Activated CD4-positive, alpha-beta memory T cell treated with anti-CD3 and anti-CD28 coated beads for 36 hours (primary cell): ENCODE measurements around the gene ZNF302. TPM values are rescaled to one million over a fixed set of nuclear protein-coding genes. Genes with fewer than 3 reads are reported as not detected.
A peak's percentile ranks its signal among the peaks of the same experiment; 100 is the strongest.
"Not testable (repeated sequence)": the region's sequence is repeated elsewhere in the genome, so short reads cannot be mapped to it uniquely, and the experiment has no call there.

ENCODE experiments used
- CTCF ChIA-PET: fragments of 350-600 bp; sonication (Branson Sonifier 250); formaldehyde crosslinking; loops from one replicate; lab custom pipeline; 2021; ENCODE audit warnings: antibody characterized with exemption, inconsistent platforms; lab: Charles Lee
- POLR2A ChIA-PET: fragments of 350-600 bp; sonication (Branson Sonifier 250); formaldehyde crosslinking; loops from one replicate; lab custom pipeline; 2021; ENCODE audit warnings: antibody characterized with exemption; lab: Charles Lee
- DNase-seq: peaks from one replicate; pipeline ENCODE4 v3.0.0-alpha.2; 2020
- H3K27ac Mint-ChIP-seq: one replicate; pipeline ENCODE4 v1.8.0; 2021; ENCODE audit warnings: mixed read lengths
- H3K27me3 Mint-ChIP-seq: one replicate; pipeline ENCODE4 v1.8.0; 2021; ENCODE audit warnings: mixed read lengths
- H3K36me3 Mint-ChIP-seq: one replicate; pipeline ENCODE4 v1.8.0; 2021; ENCODE audit warnings: mixed read lengths
- H3K4me1 Mint-ChIP-seq: one replicate; pipeline ENCODE4 v1.8.0; 2021; ENCODE audit warnings: low read depth, mixed read lengths
- H3K4me3 Mint-ChIP-seq: one replicate; pipeline ENCODE4 v1.8.0; 2021; ENCODE audit warnings: mild to moderate bottlenecking, mixed read lengths
- H3K9me3 Mint-ChIP-seq: one replicate; pipeline ENCODE4 v1.8.0; 2021; ENCODE audit warnings: mixed read lengths
- intact Hi-C: fragments of 100-400 bp; cut with micrococcal nuclease; formaldehyde crosslinking; loops from one replicate; pipeline ENCODE4 v1.15.1; 2023
- total RNA-seq, 2 experiments: library from RNA; stranded (reverse); gene quantifications; one replicate each; pipeline ENCODE4 v1.2.3, GENCODE V29; 2021

The ZNF302 gene
- total RNA-seq, 2 experiments from 2014 or later = 16.5 to 16.6 TPM

- ChIA-PET POLR2A (no interaction called here), CTCF (interaction anchor here (0.8 to 1.4 kb wide), 3 partner anchors 16 to 25 kb away, joined by 3 to 5 read pairs (median 4); no protein-coding TSS in a partner anchor)
- no peaks in the 10 kb centered on the region for H3K27me3 Mint-ChIP-seq
- H3K4me1 Mint-ChIP-seq = peaks cover 19% of the 10 kb centered on the region
- no peak overlapping the region for H3K27ac Mint-ChIP-seq
- H3K9me3 Mint-ChIP-seq = no peaks in the 10 kb centered on the region
- no peak overlapping the region for H3K4me3 Mint-ChIP-seq
- DNase-seq = peak; percentile 61
- H3K36me3 Mint-ChIP-seq = no peaks in the 10 kb centered on the region
- intact Hi-C loops = no loop called here
Observed at GRCh38 chr19:34662919-34663318, 14.6 kb upstream of the ZNF302 start.

- H3K4me1 Mint-ChIP-seq = peaks cover 19% of the 10 kb centered on the region
- no peaks in the 10 kb centered on the region for H3K36me3 Mint-ChIP-seq
- H3K9me3 Mint-ChIP-seq = no peaks in the 10 kb centered on the region
- no peak overlapping the region for H3K4me3 Mint-ChIP-seq
- H3K27ac Mint-ChIP-seq = no peak overlapping the region
- no peaks in the 10 kb centered on the region for H3K27me3 Mint-ChIP-seq
- CTCF ChIA-PET = interaction anchor here (1.4 kb wide), 1 partner anchor 24 kb away, joined by 5 read pairs; no protein-coding TSS in a partner anchor
- POLR2A ChIA-PET = no interaction called here
- DNase-seq = no peak
- intact Hi-C loops = no loop called here
Observed at GRCh38 chr19:34664168-34664567, 13.3 kb upstream of the ZNF302 start.

GRCh38 chr19:34664870-34665269 is 12.6 kb upstream of the ZNF302 start:
- Mint-ChIP-seq H3K4me1 (peaks cover 19% of the 10 kb centered on the region), H3K9me3 (no peaks in the 10 kb centered on the region), H3K4me3 (no peak overlapping the region), H3K36me3 (no peaks in the 10 kb centered on the region), H3K27me3 (no peaks in the 10 kb centered on the region), H3K27ac (no peak overlapping the region)
- CTCF ChIA-PET = no interaction called here
- no peak for DNase-seq
- intact Hi-C loops = no loop called here
- POLR2A ChIA-PET = no interaction called here

- CTCF ChIA-PET, H3K9me3 Mint-ChIP-seq, DNase-seq, H3K27ac Mint-ChIP-seq, POLR2A ChIA-PET, H3K36me3 Mint-ChIP-seq, H3K4me3 Mint-ChIP-seq, H3K27me3 Mint-ChIP-seq, intact Hi-C loops: not testable (repeated sequence)
- peaks cover 19% of the 10 kb centered on the region for H3K4me1 Mint-ChIP-seq
Observed at GRCh38 chr19:34665275-34665674, 12.2 kb upstream of the ZNF302 start.

- H3K4me3 Mint-ChIP-seq = no peak overlapping the region
- no peak overlapping the region for H3K27ac Mint-ChIP-seq
- peaks cover 19% of the 10 kb centered on the region for H3K4me1 Mint-ChIP-seq
- intact Hi-C loops = no loop called here
- H3K27me3 Mint-ChIP-seq = no peaks in the 10 kb centered on the region
- H3K9me3 Mint-ChIP-seq = no peaks in the 10 kb centered on the region
- H3K36me3 Mint-ChIP-seq = no peaks in the 10 kb centered on the region
- ChIA-PET CTCF (no interaction called here), POLR2A (no interaction called here)
- no peak for DNase-seq
Observed at GRCh38 chr19:34666200-34666957, 11.1 kb upstream of the ZNF302 start.

- ChIA-PET CTCF (no interaction called here), POLR2A (no interaction called here)
- Mint-ChIP-seq H3K27me3 (no peaks in the 10 kb centered on the region), H3K4me3 (peak overlapping the region; percentile 23), H3K4me1 (peaks cover 19% of the 10 kb centered on the region), H3K36me3 (no peaks in the 10 kb centered on the region), H3K9me3 (no peaks in the 10 kb centered on the region), H3K27ac (no peak overlapping the region)
- intact Hi-C loops = no loop called here
- no peak for DNase-seq
Observed at GRCh38 chr19:34666958-34667265, 10.6 kb upstream of the ZNF302 start.

- DNase-seq = no peak
- intact Hi-C loops = no loop called here
- Mint-ChIP-seq H3K27ac (no peak overlapping the region), H3K9me3 (no peaks in the 10 kb centered on the region), H3K36me3 (no peaks in the 10 kb centered on the region), H3K4me1 (peaks cover 19% of the 10 kb centered on the region), H3K4me3 (peak overlapping the region; percentile 51), H3K27me3 (no peaks in the 10 kb centered on the region)
- ChIA-PET POLR2A (no interaction called here), CTCF (no interaction called here)
Observed at GRCh38 chr19:34667349-34668076, 10.0 kb upstream of the ZNF302 start.

- H3K4me1 Mint-ChIP-seq = peaks cover 14% of the 10 kb centered on the region
- H3K9me3 Mint-ChIP-seq, POLR2A ChIA-PET, H3K27me3 Mint-ChIP-seq, CTCF ChIA-PET, H3K27ac Mint-ChIP-seq, H3K4me3 Mint-ChIP-seq, intact Hi-C loops, H3K36me3 Mint-ChIP-seq, DNase-seq: not testable (repeated sequence)
Observed at GRCh38 chr19:34668077-34668689, 9.3 kb upstream of the ZNF302 start.

- H3K4me3 Mint-ChIP-seq, H3K4me1 Mint-ChIP-seq, POLR2A ChIA-PET: not testable (repeated sequence)
Observed at GRCh38 chr19:34668690-34669089, 8.8 kb upstream of the ZNF302 start.

GRCh38 chr19:34669305-34669704 is 8.2 kb upstream of the ZNF302 start:
- no peak overlapping the region for H3K27ac Mint-ChIP-seq
- no peak overlapping the region for H3K4me3 Mint-ChIP-seq
- H3K4me1 Mint-ChIP-seq = peaks cover 9% of the 10 kb centered on the region
- intact Hi-C loops = no loop called here
- CTCF ChIA-PET = no interaction called here
- DNase-seq = no peak
- no peaks in the 10 kb centered on the region for H3K9me3 Mint-ChIP-seq
- H3K36me3 Mint-ChIP-seq = peaks cover 2% of the 10 kb centered on the region
- no peaks in the 10 kb centered on the region for H3K27me3 Mint-ChIP-seq
- POLR2A ChIA-PET = no interaction called here

More at GRCh38 chr19:34668690-34669089, 8.8 kb upstream of the ZNF302 start:
- H3K27ac Mint-ChIP-seq, CTCF ChIA-PET, H3K27me3 Mint-ChIP-seq, H3K36me3 Mint-ChIP-seq, DNase-seq, intact Hi-C loops, H3K9me3 Mint-ChIP-seq: not testable (repeated sequence)

- ChIA-PET POLR2A (no interaction called here), CTCF (interaction anchor here (2.5 kb wide), 1 partner anchor 33 kb away, joined by 6 read pairs; no protein-coding TSS in a partner anchor)
- no peaks in the 10 kb centered on the region for H3K9me3 Mint-ChIP-seq
- intact Hi-C loops = no loop called here
- H3K27me3 Mint-ChIP-seq = no peaks in the 10 kb centered on the region
- no peak for DNase-seq
- no peak overlapping the region for H3K4me3 Mint-ChIP-seq
- no peak overlapping the region for H3K27ac Mint-ChIP-seq
- peaks cover 12% of the 10 kb centered on the region for H3K4me1 Mint-ChIP-seq
- peaks cover 9% of the 10 kb centered on the region for H3K36me3 Mint-ChIP-seq
Observed at GRCh38 chr19:34671972-34672371, 5.5 kb upstream of the ZNF302 start.

- H3K9me3 Mint-ChIP-seq = no peaks in the 10 kb centered on the region
- POLR2A ChIA-PET = interaction anchor here (0.5 kb wide), 1 partner anchor 723 kb away, joined by 4 read pairs; no protein-coding TSS in a partner anchor
- CTCF ChIA-PET = no interaction called here
- H3K4me3 Mint-ChIP-seq = no peak overlapping the region
- intact Hi-C loops = no loop called here
- DNase-seq = no peak
- no peak overlapping the region for H3K27ac Mint-ChIP-seq
- H3K36me3 Mint-ChIP-seq = peaks cover 20% of the 10 kb centered on the region
- peaks cover 10% of the 10 kb centered on the region for H3K4me1 Mint-ChIP-seq
- H3K27me3 Mint-ChIP-seq = no peaks in the 10 kb centered on the region
Observed at GRCh38 chr19:34673590-34673989, 3.9 kb upstream of the ZNF302 start.
